NCI-H2107 treated with DMSO at 0.1 percent for 48 hours (cell line): ENCODE measurements around the gene KRT27.
"Not testable (repeated sequence)": the region's sequence is repeated elsewhere in the genome, so short reads cannot be mapped to it uniquely, and the experiment has no call there.

Experiments
- DNase-seq: peaks from one replicate; lab custom pipeline; 2025; ENCODE audit not compliant: unreplicated experiment; lab: John Stamatoyannopoulos, UW

Gene KRT27

DNA sequence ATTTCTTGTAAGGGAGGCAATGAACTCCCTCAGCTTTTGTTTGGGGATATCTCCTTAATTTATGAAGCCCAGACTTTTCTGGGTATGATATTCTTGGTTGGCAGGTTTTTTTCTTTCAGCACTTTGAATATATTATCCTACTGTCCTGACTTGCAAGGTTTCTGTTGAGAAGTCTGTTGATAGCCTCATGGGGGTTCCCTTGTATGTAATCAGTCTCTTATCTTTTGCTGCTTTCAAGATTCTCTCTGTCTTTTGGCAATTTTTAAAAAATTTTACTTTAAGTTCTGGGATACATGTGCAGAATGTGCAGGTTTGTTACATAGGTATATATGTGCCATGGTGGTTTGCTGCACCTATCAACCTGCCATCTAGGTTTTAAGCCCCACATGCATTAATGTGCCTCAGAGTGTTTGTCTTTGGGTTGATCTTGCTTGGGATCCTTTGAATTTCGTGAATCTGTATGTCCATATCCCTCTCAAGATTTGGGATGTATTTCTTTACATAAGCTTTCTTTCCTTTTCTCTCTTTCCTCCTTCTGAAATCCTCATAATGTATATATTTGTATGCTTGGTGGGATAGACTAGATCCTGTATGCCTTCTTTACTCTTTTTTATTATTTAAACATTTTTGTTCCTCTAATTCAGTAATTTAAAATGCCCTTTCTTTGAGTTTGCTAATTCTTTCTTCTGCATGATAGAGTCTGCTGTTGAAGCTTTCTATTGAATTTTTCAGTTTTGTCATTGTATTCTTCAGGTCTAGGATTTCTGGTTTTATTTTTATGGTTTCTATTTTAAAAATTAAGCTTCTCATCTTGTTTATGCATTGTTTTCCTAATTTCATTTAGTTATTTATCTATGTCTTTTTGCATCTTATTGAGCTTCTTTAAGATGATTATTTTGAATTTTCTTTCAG is 22.0 kb downstream of the KRT27 start:
- no peak for DNase-seq

DNA sequence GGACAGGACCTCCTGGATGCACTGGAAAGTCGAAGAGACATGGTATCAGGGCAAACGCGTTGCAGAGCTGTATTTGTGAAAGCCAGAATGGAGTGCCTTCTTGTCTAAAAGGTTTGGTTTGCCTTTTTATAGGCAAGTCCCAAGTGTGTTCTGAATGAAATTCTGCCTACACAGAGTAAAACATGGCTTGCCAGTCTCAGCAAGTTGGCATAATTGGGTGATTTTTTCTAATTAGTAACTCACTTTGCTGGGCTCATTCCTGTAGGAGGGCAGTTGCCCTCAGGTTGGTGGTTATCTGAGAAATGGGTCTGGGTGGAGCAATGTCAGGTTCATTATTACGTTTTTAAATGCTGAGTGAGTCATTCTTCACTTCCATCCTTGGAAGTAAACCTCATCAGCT is 27.1 kb downstream of the KRT27 start, which contains the start of gene KRT25:
Gene KRT25, minus strand, starts transcription at position 101 of the 400 bp plus-strand sequence. Its CDS starts 60 bp downstream, at position 41.
- DNase-seq, result no peak

DNA sequence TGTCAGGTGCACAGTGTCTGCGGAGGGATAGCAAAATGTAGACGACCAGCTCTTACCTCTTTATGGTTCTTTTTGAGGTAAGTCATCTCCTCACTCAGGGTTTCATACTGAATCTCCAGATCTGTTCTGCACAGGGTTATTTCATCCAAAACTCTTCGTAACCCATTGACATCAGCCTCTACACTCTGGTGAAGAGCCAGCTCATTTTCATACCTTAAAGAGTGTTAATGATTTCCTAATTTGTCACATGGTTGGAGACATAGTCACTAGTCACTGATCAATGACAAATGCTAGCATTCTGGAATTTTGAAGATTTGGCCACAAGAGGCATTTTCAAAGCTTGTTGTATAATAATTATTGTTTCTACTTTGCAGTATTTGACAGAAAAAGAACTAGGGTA is 28.5 kb downstream of the KRT27 start:
- DNase-seq, result no peak

DNA sequence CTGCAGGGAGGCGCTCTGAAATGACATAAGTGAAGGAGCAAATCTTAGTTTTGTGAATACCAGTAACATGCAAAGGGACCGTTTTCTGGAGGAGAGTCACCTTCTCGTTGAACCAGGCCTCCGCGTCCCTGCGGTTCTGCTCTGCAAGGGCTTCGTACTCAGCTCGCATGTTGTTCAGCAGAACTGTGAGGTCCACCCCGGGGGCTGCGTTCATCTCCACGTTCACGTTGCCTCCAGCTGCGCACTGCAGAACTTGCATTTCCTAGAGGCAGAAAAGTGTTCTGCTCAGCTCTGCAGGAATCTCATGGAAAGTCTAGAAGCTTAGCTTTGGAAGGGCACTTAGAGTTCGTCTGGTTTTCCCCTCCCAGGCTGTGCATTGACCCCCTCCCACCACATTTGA is 31.3 kb downstream of the KRT27 start:
- no peak for DNase-seq

- no peak for DNase-seq
Measured at GRCh38 chr17:40750391-40750790, 32.0 kb downstream of the KRT27 start.

- not testable (repeated sequence) for DNase-seq
Measured at GRCh38 chr17:40748666-40749065, 33.7 kb downstream of the KRT27 start.

DNA sequence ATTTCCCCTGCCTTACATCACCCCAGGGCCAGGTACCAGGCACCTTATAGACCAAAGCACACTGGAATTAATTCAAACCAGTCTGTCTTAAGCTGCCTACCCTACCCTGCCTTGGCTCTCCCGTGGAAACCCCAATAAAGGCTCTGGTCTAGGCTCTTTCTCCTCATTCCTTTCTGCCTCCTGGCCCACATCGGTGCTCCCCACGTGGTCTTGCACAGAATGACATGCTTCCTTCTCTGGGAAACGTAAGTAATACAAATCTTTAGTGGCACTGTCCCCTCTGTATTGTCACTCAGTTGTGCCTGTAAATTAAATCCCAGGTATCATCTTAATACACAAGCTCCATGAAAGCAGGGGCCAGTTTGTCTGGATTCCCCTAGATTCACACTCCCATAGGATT is 43.8 kb downstream of the KRT27 start:
- DNase-seq, result no peak

DNA sequence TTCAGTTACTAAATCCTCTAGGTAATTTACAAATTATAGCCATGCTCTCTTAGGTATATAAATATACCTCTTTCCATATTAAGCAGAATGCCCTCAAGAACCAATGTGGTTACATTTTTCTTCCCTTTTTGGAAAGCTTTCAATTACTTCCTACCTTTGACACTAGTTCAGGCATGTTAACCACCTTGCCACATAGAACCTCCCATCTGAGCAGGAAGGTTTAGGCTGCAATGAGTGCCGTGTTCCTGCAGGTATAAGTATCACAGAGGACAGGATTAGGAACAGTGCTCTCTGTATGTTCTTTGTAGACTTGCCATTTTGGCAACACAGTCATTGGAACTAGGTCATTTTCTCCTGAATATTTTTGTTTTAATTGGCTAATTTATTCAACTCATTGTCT is 47.3 kb downstream of the KRT27 start:
- DNase-seq, result no peak

- DNase-seq, result no peak
Measured at GRCh38 chr17:40734018-40734417, 48.3 kb downstream of the KRT27 start.

- no peak for DNase-seq
Measured at GRCh38 chr17:40730970-40731369, 51.4 kb downstream of the KRT27 start.

DNA sequence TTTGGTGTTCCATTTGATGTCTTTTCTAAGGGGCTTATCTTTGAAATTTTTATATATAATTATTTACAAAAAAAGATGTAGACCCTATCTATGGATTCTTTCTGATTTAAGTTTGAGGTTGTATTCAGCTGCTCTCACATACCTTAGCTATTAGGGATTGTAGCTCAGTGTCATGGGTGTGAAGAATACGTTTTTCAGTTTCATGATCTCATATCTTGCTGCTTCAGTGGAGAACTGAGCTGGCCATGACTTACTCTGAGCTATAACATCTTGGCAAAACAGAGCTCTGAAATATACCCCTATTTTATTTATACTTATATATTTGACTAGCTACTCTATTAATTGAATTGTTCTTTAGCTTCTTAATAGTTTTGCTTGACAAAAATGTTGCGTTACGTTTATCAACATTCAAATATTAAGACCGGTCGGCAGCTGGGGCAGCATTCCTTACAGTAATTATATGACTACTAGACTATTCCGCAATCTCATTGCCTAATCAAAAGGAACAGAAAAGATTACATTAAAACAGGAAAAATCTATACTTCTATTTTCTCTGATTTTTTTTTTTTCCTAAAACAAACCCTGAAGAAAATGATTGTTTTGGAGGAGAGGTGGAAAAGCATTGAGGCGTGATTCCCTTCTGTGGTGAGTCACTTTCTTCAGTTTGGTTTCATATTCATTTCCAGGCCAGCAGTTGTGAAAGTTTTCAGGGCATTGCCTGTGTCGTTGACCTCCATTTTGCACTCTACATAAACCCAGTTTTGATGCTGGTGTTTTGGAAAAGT is 54.7 kb downstream of the KRT27 start:
- no peak for DNase-seq

GRCh38 chr17:40726919-40727318 is 55.4 kb downstream of the KRT27 start:
- no peak for DNase-seq
